Gastrocnemius medialis (tissue), 4 donors: ENCODE data around the gene XPR1. TPM values are rescaled to one million over a fixed set of nuclear protein-coding genes. Genes with fewer than 3 reads are reported as not detected.

ENCODE experiments used
- ATAC-seq, 2 donors: fragments of 150-250 bp; one replicate each; pipeline ENCODE4 v1.9.1; 2016
- DNase-seq, 2 donors: peaks; one replicate each; pipeline ENCODE4 v3.0.0-alpha.2; 2019
- H3K27ac ChIP-seq, 4 donors: fragments of 200-600 bp; sonication (generic); 1 replicate in 1 of 4; 2 replicates in 3 of 4; pipeline ENCODE4 v1.5.1; 2016 to 2018; ENCODE audit warnings: mild to moderate bottlenecking in 2 of 4, moderate library complexity in 1 of 4
- H3K27me3 ChIP-seq, 3 donors: fragments of 200-600 bp; sonication (generic) in 2 of 3; 1 replicate in 1 of 3; 2 replicates in 2 of 3; pipeline versions ENCODE4 v1.5.1 to v1.6.0; 2016 to 2019; ENCODE audit warnings: mild to moderate bottlenecking in 1 of 3, moderate library complexity in 1 of 3
- H3K36me3 ChIP-seq, 2 donors: fragments of 200-600 bp; sonication (generic) in 1 of 2; one replicate each; pipeline ENCODE4 v1.5.1; 2017 to 2018
- H3K4me1 ChIP-seq, 2 donors: fragments of 200-600 bp; sonication (generic) in 1 of 2; one replicate each; pipeline ENCODE4 v1.5.1; 2016 to 2017; ENCODE audit warnings: mild to moderate bottlenecking in 2 of 2
- H3K4me3 ChIP-seq, 4 donors: fragments of 200-600 bp; sonication (generic) in 3 of 4; 1 replicate in 1 of 4; 2 replicates in 3 of 4; pipeline ENCODE4 v1.5.1; 2016 to 2019; ENCODE audit warnings: mild to moderate bottlenecking in 2 of 4
- H3K9me3 ChIP-seq, 3 donors: fragments of 200-600 bp; sonication (generic) in 2 of 3; 1 replicate in 1 of 3; 2 replicates in 2 of 3; pipeline ENCODE4 v1.5.1; 2016 to 2019
- CTCF ChIP-seq, 5 experiments: fragments of 450-650 bp in 3 of 5; fragments of 200-600 bp in 2 of 5; sonication (generic) in 2 of 5; IDR thresholded peaks in 4 of 5; conservative IDR thresholded peaks in 1 of 5; 1 replicate in 4 of 5; 2 replicates in 1 of 5; pipeline ENCODE4 v1.5.1; 2016 to 2019; ENCODE audit warnings: antibody characterized with exemption in 5 of 5, mild to moderate bottlenecking in 3 of 5, moderate library complexity in 3 of 5
- POLR2A ChIP-seq, 2 donors: fragments of 450-650 bp; IDR thresholded peaks; one replicate each; pipeline ENCODE4 v1.6.1; 2017; ENCODE audit warnings: antibody characterized with exemption in 2 of 2, mild to moderate bottlenecking in 2 of 2, moderate library complexity in 2 of 2
- in situ Hi-C, 4 donors: fragments of 200-750 bp; cut with MboI; loops; one replicate each; pipeline versions ENCODE4 v1.15.0 to v1.8.0; 2017; ENCODE audit warnings: low sequenced_read_pairs in 4 of 4
- intact Hi-C: fragments of 100-400 bp; cut with DNase I; formaldehyde crosslinking; loops from one replicate; pipeline ENCODE4 v1.15.1; 2023; ENCODE audit warnings: low total_unique reads
- total RNA-seq, 4 donors: library from RNA; depleted of rRNA; stranded (reverse); fragments of >200 nt; gene quantifications; one replicate each; pipeline versions ENCODE4 v1.1.0 to v1.2.3, GENCODE V29; 2016

The XPR1 gene
- total RNA-seq, 4 donors from 2014 or later: 14.5 to 24.9 (median 18.6) TPM

GRCh38 chr1:180610556-180611015, 21.2 kb upstream of the XPR1 start:
- DNase-seq (peak in 1 of 2 donors; percentile 9), ATAC-seq (peak; percentile 27 to 31)
- peaks cover 12 to 34% of the 10 kb centered on the region in 2 donors for H3K4me1 ChIP-seq
- no peak for TF ChIP-seq CTCF (IDR thresholded peaks at IDR 0.05 in 4 of 5, conservative IDR thresholded peaks at IDR 0.05 in 1 of 5)
- no peak for TF ChIP-seq POLR2A (IDR thresholded peaks at IDR 0.05)
- no peaks in the 10 kb centered on the region for H3K27me3 ChIP-seq
- intact Hi-C loops: loop anchor here (1.0 kb wide), 1 partner anchor 21 kb away; no protein-coding TSS in a partner anchor
- H3K27ac ChIP-seq: peak overlapping the region; percentile 56 to 77 (median 67)
- H3K9me3 ChIP-seq: no peaks in the 10 kb centered on the region
- H3K36me3 ChIP-seq: no peaks in the 10 kb centered on the region
- in situ Hi-C loops: no loop called here
- no peak overlapping the region for H3K4me3 ChIP-seq

- TF ChIP-seq POLR2A (IDR thresholded peaks at IDR 0.05): peak in 1 of 2 donors; percentile 14
- TF ChIP-seq CTCF (IDR thresholded peaks at IDR 0.05 in 4 of 5, conservative IDR thresholded peaks at IDR 0.05 in 1 of 5): no peak
- in situ Hi-C loops: no loop called here
- Histone ChIP-seq H3K36me3 (no peaks in the 10 kb centered on the region), H3K4me1 (peaks cover 12 to 34% of the 10 kb centered on the region in 2 donors), H3K27ac (peak overlapping the region; percentile 56 to 77 (median 67)), H3K9me3 (no peaks in the 10 kb centered on the region), H3K4me3 (no peak overlapping the region), H3K27me3 (no peaks in the 10 kb centered on the region)
- DNase-seq (peak in 1 of 2 donors; percentile 31), ATAC-seq (peak; percentile 63 to 80)
- intact Hi-C loops: no loop called here
These were observed 20.5 kb upstream of the XPR1 start for GRCh38 chr1:180611016-180611930.

GRCh38 chr1:180612632-180613031, 19.2 kb upstream of the XPR1 start:
- H3K27me3 ChIP-seq: no peaks in the 10 kb centered on the region
- in situ Hi-C loops (no loop called here), intact Hi-C loops (no loop called here)
- H3K4me1 ChIP-seq: peaks cover 12 to 34% of the 10 kb centered on the region in 2 donors
- DNase-seq (no peak), ATAC-seq (no peak)
- H3K4me3 ChIP-seq: no peak overlapping the region
- H3K27ac ChIP-seq: no peak overlapping the region
- H3K36me3 ChIP-seq: no peaks in the 10 kb centered on the region
- H3K9me3 ChIP-seq: no peaks in the 10 kb centered on the region
- no peak for TF ChIP-seq POLR2A (IDR thresholded peaks at IDR 0.05)
- no peak for TF ChIP-seq CTCF (IDR thresholded peaks at IDR 0.05 in 4 of 5, conservative IDR thresholded peaks at IDR 0.05 in 1 of 5)

- no peak for TF ChIP-seq POLR2A (IDR thresholded peaks at IDR 0.05)
- no peak for TF ChIP-seq CTCF (IDR thresholded peaks at IDR 0.05 in 4 of 5, conservative IDR thresholded peaks at IDR 0.05 in 1 of 5)
- H3K4me3 ChIP-seq: no peak overlapping the region
- no peaks in the 10 kb centered on the region for H3K9me3 ChIP-seq
- H3K36me3 ChIP-seq: no peaks in the 10 kb centered on the region
- intact Hi-C loops (no loop called here), in situ Hi-C loops (no loop called here)
- H3K4me1 ChIP-seq: peaks cover 12 to 30% of the 10 kb centered on the region in 2 donors
- no peak for DNase-seq
- no peak for ATAC-seq
- no peak overlapping the region for H3K27ac ChIP-seq
- no peaks in the 10 kb centered on the region for H3K27me3 ChIP-seq
These were observed 17.1 kb upstream of the XPR1 start for GRCh38 chr1:180614730-180615129.
